Ovary (tissue), 3 donors: ENCODE data around the gene CADPS2.

ENCODE experiments used
- CTCF ChIP-seq, 3 donors: fragments of 450-650 bp in 2 of 3; fragments of 200-600 bp in 1 of 3; IDR thresholded peaks; one replicate each; pipeline versions ENCODE4 v1.5.1 to v1.8.0; 2016 to 2022; ENCODE audit warnings: antibody characterized with exemption in 3 of 3, mild to moderate bottlenecking in 1 of 3
- EP300 ChIP-seq: sonication (generic); formaldehyde crosslinking; IDR thresholded peaks from one replicate; pipeline ENCODE4 v1.6.1; 2017; ENCODE audit warnings: antibody characterized with exemption
- donor health status: DM: no; HTN: no; CAD: no.

DNA sequence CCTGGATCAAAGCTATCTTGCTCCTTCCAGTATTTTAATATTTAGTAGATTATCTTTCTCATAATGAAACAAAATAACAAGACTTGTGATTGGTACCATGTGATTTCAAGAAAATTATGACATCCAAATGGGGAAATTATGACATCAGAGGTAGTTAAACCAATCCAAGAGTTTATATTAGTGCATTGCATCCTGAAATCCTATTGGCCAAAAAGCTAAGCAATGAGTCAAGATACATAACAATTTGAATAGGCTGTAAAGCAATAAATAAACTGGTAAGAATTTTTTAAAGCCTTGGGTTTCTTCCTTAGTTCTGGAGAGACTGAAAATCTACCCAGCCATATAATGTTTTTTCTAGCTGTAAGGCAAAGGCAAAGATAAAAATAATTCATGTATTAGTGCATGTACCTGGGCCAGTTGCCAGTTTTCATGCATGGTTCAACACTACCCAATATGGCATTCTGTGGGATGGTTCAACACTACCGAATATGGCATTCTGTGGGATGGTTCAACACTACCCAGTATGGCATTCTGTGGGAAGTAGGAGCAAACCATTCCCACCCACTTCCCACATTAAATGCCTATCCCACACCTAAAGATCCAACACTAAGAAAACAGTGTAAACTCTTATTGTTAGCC, 183.3 kb downstream of the CADPS2 start, which contains the start of gene RNF148:
- TF ChIP-seq CTCF (IDR thresholded peaks at IDR 0.05) (no peak), EP300 (no peak)
